C4-2B (cell line): ENCODE measurements around the gene ACLY.
A peak's percentile ranks its signal among the peaks of the same experiment; 100 is the strongest.

Experiments used
- CTCF ChIP-seq: fragments of 450-650 bp; conservative IDR thresholded peaks from 2 replicates; pipeline ENCODE4 v1.5.1; 2017; ENCODE audit warnings: mild to moderate bottlenecking
- ZFX ChIP-seq: fragments of 450-650 bp; IDR thresholded peaks from 2 replicates; pipeline ENCODE4 v1.6.1; 2017

DNA sequence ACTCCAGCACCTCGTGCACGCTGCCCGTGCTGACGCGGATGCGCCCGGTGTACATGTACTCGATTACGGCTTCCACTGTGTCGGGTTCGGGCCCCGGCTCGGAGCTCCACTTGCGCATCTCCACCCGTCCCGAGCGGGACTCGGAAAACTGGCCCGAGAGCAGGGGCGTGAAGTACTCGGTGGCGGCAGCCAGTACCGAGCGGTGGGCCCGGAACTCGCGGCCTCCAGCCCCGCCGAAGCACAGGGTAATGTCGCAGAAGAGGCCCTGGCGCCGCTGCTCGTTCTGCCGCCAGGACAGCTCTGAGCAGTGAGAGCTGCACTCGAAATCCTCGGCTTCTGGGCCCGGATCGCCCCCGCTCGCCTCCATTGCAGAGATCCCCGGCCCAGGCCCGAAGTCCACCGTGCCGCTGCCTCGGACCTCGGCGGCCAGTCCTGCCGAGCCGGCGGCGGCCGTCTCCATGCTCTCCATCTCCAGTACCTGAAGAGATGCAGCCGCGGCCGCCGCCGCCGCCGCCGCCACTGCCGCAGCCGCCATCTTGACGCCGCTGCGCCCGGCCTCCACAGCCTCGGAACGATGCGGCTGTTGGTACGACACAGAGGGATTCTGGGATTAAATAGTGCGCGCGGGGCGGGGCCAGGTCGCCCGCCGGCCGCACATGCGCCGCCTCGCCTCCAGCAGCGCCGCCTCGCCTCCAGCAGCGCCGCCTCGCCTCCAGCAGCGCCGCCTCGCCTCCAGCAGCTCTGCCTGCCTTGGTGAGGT is 53.7 kb downstream of the ACLY start, which contains the start of gene KLHL11:
- TF ChIP-seq CTCF: no peak
- TF ChIP-seq ZFX: peak; percentile 93
